ENCODE measurements around the gene BMP6.

Gene BMP6

GRCh38 chr6:7731294-7731693 lies 5.4 kb downstream of the BMP6 start:
- no peak for DNase-seq

GRCh38 chr6:7732228-7732627 lies 6.3 kb downstream of the BMP6 start:
- Histone ChIP-seq H3K36me3 (ENCODE audit: control insufficient read depth, insufficient read depth, low read length) (no peaks in the 10 kb centered on the region), H3K27me3 (ENCODE audit: insufficient read depth, low read length, poor library complexity) (peaks cover 12% of the 10 kb centered on the region), H2AK5ac (ENCODE audit: low read length) (no peak overlapping the region), H2BK5ac (ENCODE audit: low read length) (no peak overlapping the region), H3K4me2 (ENCODE audit: low read length) (no peak overlapping the region), H3K18ac (ENCODE audit: low read length) (no peak overlapping the region), H4K5ac (ENCODE audit: low read length) (no peak overlapping the region), H3K9ac (ENCODE audit: low read length) (no peak overlapping the region), H3K23ac (ENCODE audit: low read length) (no peak overlapping the region), H2BK120ac (ENCODE audit: low read depth, low read length) (no peak overlapping the region), H3K56ac (ENCODE audit: low read length) (no peak overlapping the region), H4K8ac (ENCODE audit: low read depth, low read length) (no peak overlapping the region), H3K4me3 (ENCODE audit: low read length) (no peak overlapping the region), H3K79me2 (ENCODE audit: control insufficient read depth, insufficient read depth, low read length) (no peaks in the 10 kb centered on the region), H2BK15ac (replicated peaks; ENCODE audit: low read depth) (no peak overlapping the region), H3K27ac (ENCODE audit: low read depth, low read length) (no peak overlapping the region), H3K4me1 (ENCODE audit: control insufficient read depth, low read depth, low read length) (peaks cover 5% of the 10 kb centered on the region), H3K4ac (ENCODE audit: low read depth, low read length) (no peak overlapping the region), H3K79me1 (ENCODE audit: low read length) (no peaks in the 10 kb centered on the region)
- DNase-seq = peak; percentile 67

More at GRCh38 chr6:7731294-7731693, 5.4 kb downstream of the BMP6 start:
- Histone ChIP-seq H3K27me3 (ENCODE audit: insufficient read depth, low read length, poor library complexity) (peaks cover 18% of the 10 kb centered on the region), H2BK15ac (replicated peaks; ENCODE audit: low read depth) (no peak overlapping the region), H4K5ac (ENCODE audit: low read length) (no peak overlapping the region), H3K56ac (ENCODE audit: low read length) (no peak overlapping the region), H3K79me1 (ENCODE audit: low read length) (no peaks in the 10 kb centered on the region), H4K8ac (ENCODE audit: low read depth, low read length) (no peak overlapping the region), H3K79me2 (ENCODE audit: control insufficient read depth, insufficient read depth, low read length) (no peaks in the 10 kb centered on the region), H3K9ac (ENCODE audit: low read length) (no peak overlapping the region), H2AK5ac (ENCODE audit: low read length) (no peak overlapping the region), H3K27ac (ENCODE audit: low read depth, low read length) (no peak overlapping the region), H3K4me1 (ENCODE audit: control insufficient read depth, low read depth, low read length) (peaks cover 5% of the 10 kb centered on the region), H3K4ac (ENCODE audit: low read depth, low read length) (no peak overlapping the region), H3K18ac (ENCODE audit: low read length) (no peak overlapping the region), H3K4me2 (ENCODE audit: low read length) (no peak overlapping the region), H2BK5ac (ENCODE audit: low read length) (no peak overlapping the region), H2BK120ac (ENCODE audit: low read depth, low read length) (no peak overlapping the region), H3K4me3 (ENCODE audit: low read length) (no peak overlapping the region), H3K36me3 (ENCODE audit: control insufficient read depth, insufficient read depth, low read length) (no peaks in the 10 kb centered on the region), H3K23ac (ENCODE audit: low read length) (no peak overlapping the region)
- no CpG with 5 or more reads among the region's 2 CpGs for WGBS (ENCODE audit: extremely low coverage, insufficient coverage, low lambda C conversion rate)

- peaks cover 1% of the 10 kb centered on the region for H3K4me1 ChIP-seq (ENCODE audit: control insufficient read depth, low read depth, low read length)
- peak overlapping the region; percentile 3 for H3K23ac ChIP-seq (ENCODE audit: low read length)
- WGBS (ENCODE audit: extremely low coverage, insufficient coverage, low lambda C conversion rate) = no CpG with 5 or more reads among the region's 18 CpGs
- no peak overlapping the region for H3K27ac ChIP-seq (ENCODE audit: low read depth, low read length)
- no peak overlapping the region for H4K5ac ChIP-seq (ENCODE audit: low read length)
- no peak overlapping the region for H2AK5ac ChIP-seq (ENCODE audit: low read length)
- no peak overlapping the region for H2BK120ac ChIP-seq (ENCODE audit: low read depth, low read length)
- DNase-seq = no peak
- no peak overlapping the region for H2BK15ac ChIP-seq (replicated peaks; ENCODE audit: low read depth)
- H3K18ac ChIP-seq (ENCODE audit: low read length) = no peak overlapping the region
- no peak overlapping the region for H3K56ac ChIP-seq (ENCODE audit: low read length)
- no peaks in the 10 kb centered on the region for H3K27me3 ChIP-seq (ENCODE audit: insufficient read depth, low read length, poor library complexity)
- H3K4me2 ChIP-seq (ENCODE audit: low read length) = no peak overlapping the region
- H3K79me1 ChIP-seq (ENCODE audit: low read length) = no peaks in the 10 kb centered on the region
- H3K9ac ChIP-seq (ENCODE audit: low read length) = no peak overlapping the region
- no peak overlapping the region for H4K8ac ChIP-seq (ENCODE audit: low read depth, low read length)
- no peak overlapping the region for H3K4me3 ChIP-seq (ENCODE audit: low read length)
- no peak overlapping the region for H2BK5ac ChIP-seq (ENCODE audit: low read length)
- no peak overlapping the region for H3K4ac ChIP-seq (ENCODE audit: low read depth, low read length)
- no peaks in the 10 kb centered on the region for H3K36me3 ChIP-seq (ENCODE audit: control insufficient read depth, insufficient read depth, low read length)
- H3K79me2 ChIP-seq (ENCODE audit: control insufficient read depth, insufficient read depth, low read length) = no peaks in the 10 kb centered on the region
Observed at GRCh38 chr6:7734707-7735383, 8.9 kb downstream of the BMP6 start.

GRCh38 chr6:7737106-7737505 lies 11.2 kb downstream of the BMP6 start:
- H3K4me2 ChIP-seq (ENCODE audit: low read length) = no peak overlapping the region
- no peak overlapping the region for H2BK5ac ChIP-seq (ENCODE audit: low read length)
- H3K23ac ChIP-seq (ENCODE audit: low read length) = no peak overlapping the region
- no peaks in the 10 kb centered on the region for H3K36me3 ChIP-seq (ENCODE audit: control insufficient read depth, insufficient read depth, low read length)
- no peak overlapping the region for H2AK5ac ChIP-seq (ENCODE audit: low read length)
- no peaks in the 10 kb centered on the region for H3K4me1 ChIP-seq (ENCODE audit: control insufficient read depth, low read depth, low read length)
- H3K9ac ChIP-seq (ENCODE audit: low read length) = no peak overlapping the region
- H4K5ac ChIP-seq (ENCODE audit: low read length) = no peak overlapping the region
- no CpG with 5 or more reads among the region's 3 CpGs for WGBS (ENCODE audit: extremely low coverage, insufficient coverage, low lambda C conversion rate)
- no peak overlapping the region for H4K8ac ChIP-seq (ENCODE audit: low read depth, low read length)
- no peak overlapping the region for H3K56ac ChIP-seq (ENCODE audit: low read length)
- H3K27me3 ChIP-seq (ENCODE audit: insufficient read depth, low read length, poor library complexity) = no peaks in the 10 kb centered on the region
- no peak overlapping the region for H2BK120ac ChIP-seq (ENCODE audit: low read depth, low read length)
- no peaks in the 10 kb centered on the region for H3K79me1 ChIP-seq (ENCODE audit: low read length)
- no peak overlapping the region for H3K4ac ChIP-seq (ENCODE audit: low read depth, low read length)
- no peak overlapping the region for H3K4me3 ChIP-seq (ENCODE audit: low read length)
- no peak overlapping the region for H2BK15ac ChIP-seq (replicated peaks; ENCODE audit: low read depth)
- H3K79me2 ChIP-seq (ENCODE audit: control insufficient read depth, insufficient read depth, low read length) = no peaks in the 10 kb centered on the region
- H3K18ac ChIP-seq (ENCODE audit: low read length) = no peak overlapping the region
- H3K27ac ChIP-seq (ENCODE audit: low read depth, low read length) = no peak overlapping the region
- no peak for DNase-seq

- H3K18ac ChIP-seq (ENCODE audit: low read length) = no peak overlapping the region
- no peaks in the 10 kb centered on the region for H3K36me3 ChIP-seq (ENCODE audit: control insufficient read depth, insufficient read depth, low read length)
- H3K4ac ChIP-seq (ENCODE audit: low read depth, low read length) = no peak overlapping the region
- H2BK15ac ChIP-seq (replicated peaks; ENCODE audit: low read depth) = no peak overlapping the region
- H3K79me2 ChIP-seq (ENCODE audit: control insufficient read depth, insufficient read depth, low read length) = no peaks in the 10 kb centered on the region
- H2BK120ac ChIP-seq (ENCODE audit: low read depth, low read length) = no peak overlapping the region
- no peak overlapping the region for H4K8ac ChIP-seq (ENCODE audit: low read depth, low read length)
- H3K4me3 ChIP-seq (ENCODE audit: low read length) = no peak overlapping the region
- no peak overlapping the region for H4K5ac ChIP-seq (ENCODE audit: low read length)
- H3K4me1 ChIP-seq (ENCODE audit: control insufficient read depth, low read depth, low read length) = peaks cover 2% of the 10 kb centered on the region
- H3K79me1 ChIP-seq (ENCODE audit: low read length) = no peaks in the 10 kb centered on the region
- no peak overlapping the region for H3K27ac ChIP-seq (ENCODE audit: low read depth, low read length)
- no peak overlapping the region for H2AK5ac ChIP-seq (ENCODE audit: low read length)
- no peak overlapping the region for H3K4me2 ChIP-seq (ENCODE audit: low read length)
- H3K9ac ChIP-seq (ENCODE audit: low read length) = no peak overlapping the region
- no peak for DNase-seq
- no CpG with 5 or more reads among the region's 2 CpGs for WGBS (ENCODE audit: extremely low coverage, insufficient coverage, low lambda C conversion rate)
- no peak overlapping the region for H2BK5ac ChIP-seq (ENCODE audit: low read length)
- H3K56ac ChIP-seq (ENCODE audit: low read length) = no peak overlapping the region
- H3K27me3 ChIP-seq (ENCODE audit: insufficient read depth, low read length, poor library complexity) = no peaks in the 10 kb centered on the region
- no peak overlapping the region for H3K23ac ChIP-seq (ENCODE audit: low read length)
Observed at GRCh38 chr6:7737867-7738266, 12.0 kb downstream of the BMP6 start.

GRCh38 chr6:7742223-7742785 lies 16.4 kb downstream of the BMP6 start:
- H4K8ac ChIP-seq (ENCODE audit: low read depth, low read length) = no peak overlapping the region
- no peak overlapping the region for H2BK15ac ChIP-seq (replicated peaks; ENCODE audit: low read depth)
- no peak overlapping the region for H3K4me2 ChIP-seq (ENCODE audit: low read length)
- no peak overlapping the region for H3K23ac ChIP-seq (ENCODE audit: low read length)
- H2AK5ac ChIP-seq (ENCODE audit: low read length) = no peak overlapping the region
- no peak overlapping the region for H3K9ac ChIP-seq (ENCODE audit: low read length)
- no peak overlapping the region for H2BK5ac ChIP-seq (ENCODE audit: low read length)
- no peaks in the 10 kb centered on the region for H3K36me3 ChIP-seq (ENCODE audit: control insufficient read depth, insufficient read depth, low read length)
- H2BK120ac ChIP-seq (ENCODE audit: low read depth, low read length) = no peak overlapping the region
- peaks cover 2% of the 10 kb centered on the region for H3K4me1 ChIP-seq (ENCODE audit: control insufficient read depth, low read depth, low read length)
- H3K27ac ChIP-seq (ENCODE audit: low read depth, low read length) = no peak overlapping the region
- no peak overlapping the region for H3K4me3 ChIP-seq (ENCODE audit: low read length)
- H3K27me3 ChIP-seq (ENCODE audit: insufficient read depth, low read length, poor library complexity) = no peaks in the 10 kb centered on the region
- no peaks in the 10 kb centered on the region for H3K79me2 ChIP-seq (ENCODE audit: control insufficient read depth, insufficient read depth, low read length)
- no peak overlapping the region for H4K5ac ChIP-seq (ENCODE audit: low read length)
- H3K4ac ChIP-seq (ENCODE audit: low read depth, low read length) = no peak overlapping the region
- WGBS (ENCODE audit: extremely low coverage, insufficient coverage, low lambda C conversion rate) = no CpG with 5 or more reads among the region's 10 CpGs
- no peak overlapping the region for H3K18ac ChIP-seq (ENCODE audit: low read length)
- peak; percentile 39 for DNase-seq
- no peaks in the 10 kb centered on the region for H3K79me1 ChIP-seq (ENCODE audit: low read length)
- H3K56ac ChIP-seq (ENCODE audit: low read length) = no peak overlapping the region
